ENCODE data around the gene F3.

DNA sequence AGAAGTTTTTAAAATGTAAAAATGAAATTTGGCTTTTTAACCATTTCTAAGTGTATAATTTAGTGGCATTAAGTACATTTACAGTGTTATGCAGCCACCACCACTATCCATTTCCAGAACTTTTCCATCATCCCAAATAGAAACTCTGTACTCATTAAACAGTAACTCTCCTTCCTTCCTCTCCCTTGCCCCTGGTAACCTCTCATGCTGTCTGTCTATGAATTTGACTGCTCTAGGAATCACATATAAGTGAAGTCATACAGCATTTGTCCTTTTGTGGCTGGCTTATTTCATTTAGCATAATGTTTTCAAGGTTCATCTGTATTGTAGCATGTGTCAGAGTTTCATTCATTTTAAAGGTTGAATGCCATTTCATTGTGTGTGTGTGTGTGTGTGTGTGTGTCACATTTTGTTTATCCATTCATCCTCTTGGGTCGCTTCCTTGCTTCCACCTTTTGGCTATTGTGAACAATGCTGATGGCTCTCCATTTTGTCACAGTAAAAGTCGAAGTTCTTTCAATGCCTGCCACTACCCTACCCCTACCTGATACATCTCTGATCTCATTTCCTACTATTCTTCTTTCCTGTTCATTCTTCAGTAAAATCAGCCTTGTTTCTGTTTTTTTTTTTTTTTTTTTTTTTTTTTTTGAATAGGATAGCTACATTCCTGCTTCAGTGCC lies 45.3 kb downstream of the F3 start:
- TF ChIP-seq, protein P1, sequence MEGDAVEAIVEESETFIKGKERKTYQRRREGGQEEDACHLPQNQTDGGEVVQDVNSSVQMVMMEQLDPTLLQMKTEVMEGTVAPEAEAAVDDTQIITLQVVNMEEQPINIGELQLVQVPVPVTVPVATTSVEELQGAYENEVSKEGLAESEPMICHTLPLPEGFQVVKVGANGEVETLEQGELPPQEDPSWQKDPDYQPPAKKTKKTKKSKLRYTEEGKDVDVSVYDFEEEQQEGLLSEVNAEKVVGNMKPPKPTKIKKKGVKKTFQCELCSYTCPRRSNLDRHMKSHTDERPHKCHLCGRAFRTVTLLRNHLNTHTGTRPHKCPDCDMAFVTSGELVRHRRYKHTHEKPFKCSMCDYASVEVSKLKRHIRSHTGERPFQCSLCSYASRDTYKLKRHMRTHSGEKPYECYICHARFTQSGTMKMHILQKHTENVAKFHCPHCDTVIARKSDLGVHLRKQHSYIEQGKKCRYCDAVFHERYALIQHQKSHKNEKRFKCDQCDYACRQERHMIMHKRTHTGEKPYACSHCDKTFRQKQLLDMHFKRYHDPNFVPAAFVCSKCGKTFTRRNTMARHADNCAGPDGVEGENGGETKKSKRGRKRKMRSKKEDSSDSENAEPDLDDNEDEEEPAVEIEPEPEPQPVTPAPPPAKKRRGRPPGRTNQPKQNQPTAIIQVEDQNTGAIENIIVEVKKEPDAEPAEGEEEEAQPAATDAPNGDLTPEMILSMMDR (IDR thresholded peaks at IDR 0.05 in 4 of 5, conservative IDR thresholded peaks at IDR 0.05 in 1 of 5): no peak
- no peak for TF ChIP-seq POLR2A (IDR thresholded peaks at IDR 0.05)

Data from gastrocnemius medialis (tissue), 4 donors.